HCT116 (cell line): ENCODE results near the gene ELF1. TPM values are rescaled to one million over a fixed set of nuclear protein-coding genes. Genes with fewer than 3 reads are reported as not detected.

Source experiments
- ATAC-seq: fragments of 200-7000 bp; cut with Tn5 transposase; 2 replicates; pipeline ENCODE4 v1.9.1; 2020; ENCODE audit warnings: mild to moderate bottlenecking, moderate library complexity
- BruUV-seq: library from RNA; stranded (reverse); fragments of 400-500 nt; replicated peaks from 2 replicates; lab custom pipeline; 2021; lab: Mats Ljungman, UMichigan
- CTCF ChIA-PET: fragments of 300-600 bp; sonication (Branson Sonifier 250); formaldehyde crosslinking; loops from one replicate; lab custom pipeline; 2021; ENCODE audit warnings: antibody characterized with exemption; lab: Charles Lee
- POLR2A ChIA-PET: fragments of 300-600, 350-600 bp; sonication (Branson Sonifier 250); formaldehyde crosslinking; loops from one replicate; lab custom pipeline; 2021; ENCODE audit warnings: antibody characterized with exemption; lab: Charles Lee
- RAD21 ChIA-PET, 2 experiments: fragments of 300-600 bp; sonication (Branson Sonifier 250); formaldehyde crosslinking; loops; one replicate each; lab custom pipeline; 2023; ENCODE audit warnings: low total read pairs in 2 of 2; ENCODE audit not compliant: uncharacterized antibody in 2 of 2, unreplicated experiment in 2 of 2, low non-redundant PET in 1 of 2; lab: Charles Lee
- DNase-seq: peaks from one replicate; pipeline ENCODE4 v3.0.0-alpha.2; 2010; ENCODE audit warnings: low read depth, low spot score
- H2AFZ ChIP-seq: fragments of 200-600 bp; shearing (Covaris generic), sonication (generic); 2 replicates; pipeline ENCODE4 v1.6.1; 2017; ENCODE audit warnings: low read depth, mixed run types, mixed read lengths, antibody characterized with exemption, low read length; ENCODE audit not compliant: poor library complexity, severe bottlenecking
- H3K27ac ChIP-seq: 2 replicates; pipeline ENCODE4 v1.5.1; 2012; ENCODE audit warnings: low read depth, low read length
- H3K27me3 ChIP-seq: fragments of 200-600 bp; sonication (generic); 2 replicates; pipeline ENCODE4 v1.6.1; 2016; ENCODE audit warnings: mixed run types, low read length, mixed read lengths; ENCODE audit not compliant: insufficient read depth
- H3K36me3 ChIP-seq, 2 experiments: fragments of 200-500 bp in 1 of 2; fragments of 200-600 bp in 1 of 2; sonication (Bioruptor generic) in 1 of 2; sonication (generic) in 1 of 2; 2 replicates each; pipeline versions ENCODE4 v1.5.1 to v1.6.1; 2014 to 2016; ENCODE audit warnings: low read length in 2 of 2, inconsistent platforms in 1 of 2, mixed read lengths in 1 of 2, mixed run types in 1 of 2; ENCODE audit not compliant: insufficient read depth in 2 of 2, control insufficient read depth in 1 of 2
- H3K4me1 ChIP-seq, 2 experiments: fragments of 200-600 bp in 1 of 2; sonication (generic) in 1 of 2; 2 replicates each; pipeline versions ENCODE4 v1.5.1 to v1.6.1; 2012 to 2017; ENCODE audit warnings: low read length in 2 of 2, inconsistent platforms in 1 of 2, mild to moderate bottlenecking in 1 of 2, mixed read lengths in 1 of 2, mixed run types in 1 of 2, moderate library complexity in 1 of 2; ENCODE audit not compliant: insufficient read depth in 2 of 2, control insufficient read depth in 1 of 2
- H3K4me2 ChIP-seq: fragments of 200-600 bp; sonication (generic); 2 replicates; pipeline ENCODE4 v1.6.1; 2017; ENCODE audit warnings: mixed run types, low read length, mixed read lengths
- H3K4me3 ChIP-seq, 2 experiments: fragments of 200-600 bp in 1 of 2; sonication (generic) in 1 of 2; replicated peaks in 1 of 2; 2 replicates each; pipeline ENCODE4 v1.5.1; 2011 to 2016; ENCODE audit warnings: low read length in 2 of 2, control low read depth in 1 of 2, low read depth in 1 of 2, mild to moderate bottlenecking in 1 of 2, mixed read lengths in 1 of 2, mixed run types in 1 of 2
- H3K79me2 ChIP-seq: fragments of 200-600 bp; sonication (generic); 2 replicates; pipeline ENCODE4 v1.6.1; 2017; ENCODE audit warnings: mild to moderate bottlenecking, mixed run types, low read length, moderate library complexity, mixed read lengths; ENCODE audit not compliant: insufficient read depth
- H3K9ac ChIP-seq: fragments of 200-600 bp; sonication (generic); 2 replicates; pipeline ENCODE4 v1.6.1; 2016; ENCODE audit warnings: low read length, mixed read lengths
- H3K9me2 ChIP-seq: fragments of 200-600 bp; sonication (generic), shearing (Covaris generic); 2 replicates; pipeline ENCODE4 v1.6.1; 2017; ENCODE audit warnings: mixed run types, mild to moderate bottlenecking, moderate library complexity; ENCODE audit not compliant: insufficient read depth
- H3K9me3 ChIP-seq, 2 experiments: fragments of 200-500 bp in 1 of 2; fragments of 200-600 bp in 1 of 2; sonication (Bioruptor generic) in 1 of 2; sonication (generic) in 1 of 2; 2 replicates each; pipeline ENCODE4 v1.6.1; 2014 to 2017; ENCODE audit warnings: low read length in 2 of 2, mixed read lengths in 2 of 2, inconsistent platforms in 1 of 2, low read depth in 1 of 2, mild to moderate bottlenecking in 1 of 2, mixed run types in 1 of 2, moderate library complexity in 1 of 2; ENCODE audit not compliant: control insufficient read depth in 1 of 2, insufficient read depth in 1 of 2
- H4K20me1 ChIP-seq: fragments of 200-600 bp; sonication (generic), shearing (Covaris generic); 2 replicates; pipeline ENCODE4 v1.6.1; 2017; ENCODE audit warnings: mixed run types, mild to moderate bottlenecking, moderate library complexity; ENCODE audit not compliant: insufficient read depth
- ATF3 ChIP-seq: IDR thresholded peaks from 2 replicates; pipeline ENCODE4 v1.6.1; 2012
- CBX3 ChIP-seq: IDR thresholded peaks from 2 replicates; pipeline ENCODE4 v1.6.1; 2012; ENCODE audit warnings: low read depth
- CEBPB ChIP-seq: IDR thresholded peaks from 2 replicates; pipeline ENCODE4 v1.6.1; 2012; ENCODE audit warnings: low read depth
- CTCF ChIP-seq, 3 experiments: fragments of 200-600 bp in 1 of 3; sonication (generic) in 1 of 3; IDR thresholded peaks in 2 of 3; conservative IDR thresholded peaks in 1 of 3; 2 replicates each; pipeline ENCODE4 v1.5.1; 2012 to 2017; ENCODE audit warnings: low read depth in 2 of 3, low read length in 2 of 3, antibody characterized with exemption in 1 of 3, borderline replicate concordance in 1 of 3, control low read depth in 1 of 3, mild to moderate bottlenecking in 1 of 3, mixed read lengths in 1 of 3, mixed run types in 1 of 3, moderate library complexity in 1 of 3; ENCODE audit not compliant: insufficient read depth in 1 of 3
- EGR1 ChIP-seq: IDR thresholded peaks from 2 replicates; pipeline ENCODE4 v1.6.1; 2012; ENCODE audit warnings: low read depth
- ELF1 ChIP-seq: IDR thresholded peaks from 2 replicates; pipeline ENCODE4 v1.6.1; 2012; ENCODE audit warnings: low read depth, borderline replicate concordance
- EZH2 ChIP-seq: fragments of 200-600 bp; sonication (generic); IDR thresholded peaks from 2 replicates; pipeline ENCODE4 v1.6.1; 2017; ENCODE audit warnings: antibody characterized with exemption, mixed run types
- EZH2phosphoT487 ChIP-seq: fragments of 200-600 bp; IDR thresholded peaks from 2 replicates; pipeline ENCODE4 v1.6.1; 2018; ENCODE audit warnings: antibody characterized with exemption, borderline replicate concordance
- FOSL1 ChIP-seq: IDR thresholded peaks from 2 replicates; pipeline ENCODE4 v1.6.1; 2012; ENCODE audit warnings: low read depth
- JUND ChIP-seq: IDR thresholded peaks from 2 replicates; pipeline ENCODE4 v1.6.1; 2012
- POLR2A ChIP-seq: IDR thresholded peaks from 2 replicates; pipeline ENCODE4 v1.7.0; 2011; ENCODE audit warnings: borderline replicate concordance; ENCODE audit not compliant: insufficient read depth, insufficient read length; ENCODE audit errors: extremely low read depth
- RAD21 ChIP-seq: IDR thresholded peaks from 2 replicates; pipeline ENCODE4 v1.6.1; 2012; ENCODE audit warnings: low read depth, mild to moderate bottlenecking
- SIN3A ChIP-seq: IDR thresholded peaks from 2 replicates; pipeline ENCODE4 v1.6.1; 2012; ENCODE audit warnings: low read depth
- SRF ChIP-seq: IDR thresholded peaks from 2 replicates; pipeline ENCODE4 v1.6.1; 2012; ENCODE audit warnings: low read depth
- TCF7L2 ChIP-seq: IDR thresholded peaks from 2 replicates; pipeline ENCODE4 v1.7.0; 2011; ENCODE audit warnings: borderline replicate concordance, inconsistent platforms; ENCODE audit not compliant: insufficient read depth, insufficient read length; ENCODE audit errors: extremely low read depth
- intact Hi-C: fragments of 100-400 bp; cut with micrococcal nuclease; formaldehyde crosslinking; loops from 2 replicates; pipeline ENCODE4 v1.10.0; 2022
- total RNA-seq: library from RNA; stranded (reverse); gene quantifications from one replicate; pipeline ENCODE4 v1.2.1, GENCODE V29; 2021; ENCODE audit not compliant: unreplicated experiment
- TF ChIP-seq, protein P1 (sequence below): IDR thresholded peaks from 2 replicates; pipeline ENCODE4 v1.6.1; 2011; ENCODE audit warnings: mild to moderate bottlenecking, low read length, moderate library complexity; ENCODE audit not compliant: insufficient replicate concordance; ENCODE audit errors: extremely low read depth

Gene ELF1
- total RNA-seq, 1 experiment from 2014 or later, result 30.0 TPM

GRCh38 chr13:40923867-40924266, 95.2 kb downstream of the ELF1 start:
- H3K4me2 ChIP-seq, result no peak overlapping the region
- H3K36me3 ChIP-seq, result no peaks in the 10 kb centered on the region
- no peak for DNase-seq
- H3K9me3 ChIP-seq, result no peaks in the 10 kb centered on the region
- intact Hi-C loops, result no loop called here
- ATAC-seq, result no peak
- RAD21 ChIA-PET, result no interaction called here
- no peaks in the 10 kb centered on the region for H3K27me3 ChIP-seq
- peaks cover 0 to 4% of the 10 kb centered on the region in 2 experiments; a peak in 2 of 4 replicates for H3K4me1 ChIP-seq
- no peak overlapping the region for H3K27ac ChIP-seq
- no TSS peak for BruUV-seq
- no peaks in the 10 kb centered on the region for H3K79me2 ChIP-seq
- H3K9ac ChIP-seq, result no peak overlapping the region
- H2AFZ ChIP-seq, result no peak overlapping the region
- H3K4me3 ChIP-seq, result no peak overlapping the region
- POLR2A ChIA-PET, result no interaction called here
- CTCF ChIA-PET, result no interaction called here
- TF ChIP-seq EZH2 (no peak), CBX3 (no peak), CEBPB (no peak), FOSL1 (no peak), SIN3A (no peak), TCF7L2 (no peak), RAD21 (no peak), EGR1 (no peak), EZH2phosphoT487 (no peak), ELF1 (no peak)
- no peaks in the 10 kb centered on the region for H4K20me1 ChIP-seq
- no peaks in the 10 kb centered on the region for H3K9me2 ChIP-seq

DNA sequence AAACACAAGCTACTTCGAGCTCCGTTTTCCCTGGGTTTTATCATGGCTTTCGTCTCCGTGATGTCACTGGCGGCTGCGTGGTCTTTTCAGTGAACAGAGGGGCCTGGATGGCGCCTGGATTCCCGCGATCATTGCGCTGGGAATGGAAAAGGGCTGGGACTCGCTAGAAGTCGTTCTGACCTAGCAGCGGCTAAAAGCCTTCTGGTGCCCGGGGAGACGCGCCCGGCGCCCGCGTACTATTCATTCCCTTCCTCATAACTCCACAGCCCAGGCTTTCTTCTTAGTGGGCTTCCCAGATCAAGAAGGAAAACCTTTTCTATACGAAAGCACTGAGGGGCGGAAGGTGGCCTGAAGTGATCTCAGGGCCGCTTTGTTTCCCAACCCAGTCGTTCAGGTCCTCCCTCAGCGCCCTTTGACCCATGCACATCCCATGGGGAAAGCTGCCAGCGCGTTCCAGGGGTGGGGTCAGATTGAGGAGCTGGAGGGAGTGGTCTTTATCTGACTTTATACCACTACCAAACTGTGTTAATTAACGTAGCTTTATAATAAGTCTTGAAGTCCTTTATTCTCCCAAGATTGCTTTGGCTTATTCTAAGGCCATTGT, 96.6 kb downstream of the ELF1 start:
- no peaks in the 10 kb centered on the region for H3K9me3 ChIP-seq
- no peak overlapping the region for H3K9ac ChIP-seq
- no peak for DNase-seq
- intact Hi-C loops, result no loop called here
- peaks cover 0 to 4% of the 10 kb centered on the region in 2 experiments; a peak in 2 of 4 replicates for H3K4me1 ChIP-seq
- no peak overlapping the region for H3K27ac ChIP-seq
- ChIA-PET POLR2A (interaction anchor here (1.2 kb wide), 1 partner anchor 138 kb away, joined by 3 read pairs; no protein-coding TSS in a partner anchor), CTCF (no interaction called here), RAD21 (no interaction called here)
- H3K4me3 ChIP-seq, result no peak overlapping the region
- BruUV-seq, result no TSS peak
- H2AFZ ChIP-seq, result no peak overlapping the region
- H3K79me2 ChIP-seq, result no peaks in the 10 kb centered on the region
- H3K4me2 ChIP-seq, result no peak overlapping the region
- no peaks in the 10 kb centered on the region for H4K20me1 ChIP-seq
- no peaks in the 10 kb centered on the region for H3K9me2 ChIP-seq
- H3K36me3 ChIP-seq, result no peaks in the 10 kb centered on the region
- no peaks in the 10 kb centered on the region for H3K27me3 ChIP-seq
- no peak for ATAC-seq
- TF ChIP-seq SRF (no peak), POLR2A (no peak), CEBPB (no peak), TCF7L2 (no peak), ATF3 (no peak), JUND (no peak), CBX3 (no peak), CTCF (IDR thresholded peaks at IDR 0.05 in 2 of 3, conservative IDR thresholded peaks at IDR 0.05 in 1 of 3; ENCODE audit: borderline replicate concordance in 1 of 3, insufficient read depth in 1 of 3, low read depth in 2 of 3, low read length in 2 of 3) (no peak)
- TF ChIP-seq, protein P1, sequence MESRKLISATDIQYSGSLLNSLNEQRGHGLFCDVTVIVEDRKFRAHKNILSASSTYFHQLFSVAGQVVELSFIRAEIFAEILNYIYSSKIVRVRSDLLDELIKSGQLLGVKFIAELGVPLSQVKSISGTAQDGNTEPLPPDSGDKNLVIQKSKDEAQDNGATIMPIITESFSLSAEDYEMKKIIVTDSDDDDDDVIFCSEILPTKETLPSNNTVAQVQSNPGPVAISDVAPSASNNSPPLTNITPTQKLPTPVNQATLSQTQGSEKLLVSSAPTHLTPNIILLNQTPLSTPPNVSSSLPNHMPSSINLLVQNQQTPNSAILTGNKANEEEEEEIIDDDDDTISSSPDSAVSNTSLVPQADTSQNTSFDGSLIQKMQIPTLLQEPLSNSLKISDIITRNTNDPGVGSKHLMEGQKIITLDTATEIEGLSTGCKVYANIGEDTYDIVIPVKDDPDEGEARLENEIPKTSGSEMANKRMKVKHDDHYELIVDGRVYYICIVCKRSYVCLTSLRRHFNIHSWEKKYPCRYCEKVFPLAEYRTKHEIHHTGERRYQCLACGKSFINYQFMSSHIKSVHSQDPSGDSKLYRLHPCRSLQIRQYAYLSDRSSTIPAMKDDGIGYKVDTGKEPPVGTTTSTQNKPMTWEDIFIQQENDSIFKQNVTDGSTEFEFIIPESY, result no peak
